GM18868 (cell line): ENCODE data around the gene PGF.

ENCODE experiments used
- ATAC-seq: cut with Tn5 transposase; IDR thresholded peaks from one replicate; pipeline ENCODE4 v1.9.1; 2021; ENCODE audit warnings: mild to moderate bottlenecking, moderate library complexity; ENCODE audit not compliant: unreplicated experiment

PGF gene

GRCh38 chr14:74979029-74979428 lies 23.6 kb upstream of the PGF start:
- no peak for ATAC-seq

- no peak for ATAC-seq
Measured at GRCh38 chr14:74978416-74978947, 23.1 kb upstream of the PGF start.

- no peak for ATAC-seq
Measured at GRCh38 chr14:74977901-74978385, 22.5 kb upstream of the PGF start.

- ATAC-seq = no peak
Measured at GRCh38 chr14:74977164-74977900, 21.9 kb upstream of the PGF start.

GRCh38 chr14:74976264-74977113 lies 21.1 kb upstream of the PGF start:
- no peak for ATAC-seq

- ATAC-seq = no peak
Measured at GRCh38 chr14:74975059-74975810, 19.8 kb upstream of the PGF start.

GRCh38 chr14:74974364-74975058 lies 19.1 kb upstream of the PGF start:
- no peak for ATAC-seq

- no peak for ATAC-seq
Measured at GRCh38 chr14:74973905-74974363, 18.5 kb upstream of the PGF start.

- ATAC-seq = no peak
Measured at GRCh38 chr14:74973003-74973653, 17.7 kb upstream of the PGF start.

GRCh38 chr14:74968811-74969210 lies 13.4 kb upstream of the PGF start:
- ATAC-seq = no peak

GRCh38 chr14:74965486-74966153 lies 10.2 kb upstream of the PGF start:
- ATAC-seq = no peak

- ATAC-seq = no peak
Measured at GRCh38 chr14:74964787-74965485, 9.5 kb upstream of the PGF start.

- ATAC-seq = no peak
Measured at GRCh38 chr14:74963705-74964271, 8.4 kb upstream of the PGF start.

- peak; percentile 54 for ATAC-seq
Measured at GRCh38 chr14:74963178-74963704, 7.8 kb upstream of the PGF start.

- ATAC-seq = no peak
Measured at GRCh38 chr14:74962493-74962892, 7.1 kb upstream of the PGF start.

GRCh38 chr14:74962046-74962445 lies 6.6 kb upstream of the PGF start:
- ATAC-seq = no peak

GRCh38 chr14:74961238-74961911 lies 6.0 kb upstream of the PGF start:
- no peak for ATAC-seq

GRCh38 chr14:74960736-74961135 lies 5.3 kb upstream of the PGF start:
- ATAC-seq = no peak
